Activated CD8-positive, alpha-beta memory T cell treated with anti-CD3 and anti-CD28 coated beads for 48 hours (primary cell): Measurements from ENCODE around the gene ACOT13.
"Not testable (repeated sequence)": the region's sequence is repeated elsewhere in the genome, so short reads cannot be mapped to it uniquely, and the experiment has no call there.

Experiments
- DNase-seq, 3 experiments: peaks; one replicate each; pipeline ENCODE4 v3.0.0-alpha.2; 2020; ENCODE audit warnings: low read depth in 2 of 3, low spot score in 2 of 3

The ACOT13 gene

GRCh38 chr6:24661759-24662158 is 5.1 kb upstream of the ACOT13 start:
- DNase-seq: not testable (repeated sequence)

GRCh38 chr6:24662236-24662635 is 4.6 kb upstream of the ACOT13 start:
- no peak for DNase-seq

DNA sequence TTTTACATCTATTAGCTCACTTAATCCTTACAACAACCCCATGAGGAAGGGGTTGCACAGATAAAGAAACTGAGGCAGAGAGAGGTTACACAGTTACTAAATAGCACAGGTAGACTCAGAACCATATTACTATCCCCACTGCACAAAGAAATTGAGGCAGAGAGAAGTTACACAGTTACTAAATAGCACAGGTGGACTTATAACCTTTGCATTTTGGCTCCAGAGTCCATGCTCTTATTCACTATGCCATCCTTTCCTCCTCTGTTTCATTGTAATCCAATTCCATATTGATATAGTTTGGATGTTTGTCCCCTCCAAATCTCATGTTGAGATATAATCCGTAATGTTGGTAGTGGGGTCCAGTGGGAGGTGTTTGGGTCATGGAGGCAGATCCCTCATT is 3.7 kb upstream of the ACOT13 start:
- DNase-seq: no peak

DNA sequence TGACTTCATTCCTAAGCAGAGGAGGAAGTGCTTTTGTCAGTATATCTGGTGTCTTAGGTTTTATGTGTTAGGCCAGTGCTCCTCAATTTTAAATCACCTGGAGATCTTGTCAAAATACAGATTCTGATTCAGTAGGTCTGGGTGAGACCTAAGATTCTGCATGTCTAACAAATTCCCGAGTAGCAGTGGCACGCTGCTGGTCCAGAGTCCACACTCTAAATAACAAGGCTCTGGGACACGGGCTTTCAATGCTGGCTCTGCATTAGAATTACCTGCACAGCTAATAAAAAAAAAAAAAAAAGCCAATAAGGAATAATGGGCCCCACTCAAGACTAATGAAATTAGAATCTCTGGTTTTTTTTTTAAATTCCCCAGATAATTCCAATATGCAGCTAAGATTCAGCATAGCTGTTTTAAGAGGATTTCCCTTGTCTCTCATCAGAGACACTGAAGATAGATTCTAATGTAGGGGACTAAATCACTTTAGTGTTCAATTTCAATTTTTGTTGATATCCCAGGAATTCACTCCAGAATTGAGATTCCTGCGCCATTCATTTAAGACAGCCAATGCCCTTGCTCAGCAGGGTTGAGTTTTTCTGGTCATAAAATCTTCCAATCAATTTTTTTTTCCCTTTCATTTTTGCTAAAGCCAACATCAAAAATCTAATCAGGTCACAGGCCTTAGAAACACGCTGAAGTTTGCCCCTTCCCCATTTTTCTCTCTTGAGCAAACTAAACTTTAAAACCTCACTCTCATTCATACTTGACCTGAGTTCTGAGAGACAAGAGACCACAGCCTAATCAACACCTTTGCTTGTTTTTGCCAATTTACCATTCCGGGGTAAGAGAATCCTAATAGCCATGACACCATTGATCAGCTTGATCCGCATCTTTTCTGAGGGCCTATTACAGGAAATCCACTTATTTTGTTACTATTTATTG is 2.6 kb upstream of the ACOT13 start:
- DNase-seq: no peak

DNA sequence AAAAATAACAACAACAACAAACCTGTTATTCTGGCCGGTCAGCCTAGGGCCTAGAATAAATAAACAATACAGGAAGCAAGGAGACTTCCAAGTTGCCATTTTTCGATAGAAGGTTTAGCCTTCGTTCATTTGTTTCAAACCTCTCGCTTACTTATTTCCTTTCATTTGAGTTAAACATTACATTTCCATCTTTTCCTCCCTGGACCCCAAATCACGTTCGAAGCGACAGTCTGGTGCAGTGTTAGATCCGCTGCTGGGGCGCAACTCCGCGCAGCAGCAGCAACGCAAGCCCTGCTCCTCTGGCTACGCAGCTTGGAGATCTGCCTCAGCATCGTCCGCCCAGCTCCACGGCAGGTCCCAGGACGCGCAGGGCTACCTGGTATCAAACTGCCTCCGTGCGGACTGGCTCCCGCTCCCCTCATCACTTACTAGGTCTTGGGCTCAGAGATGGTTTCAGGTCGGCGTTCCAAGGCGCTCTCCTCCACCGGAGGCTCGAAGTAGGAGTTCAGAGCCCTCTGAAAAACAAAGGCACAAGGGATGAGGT is 708 bp upstream of the ACOT13 start:
- DNase-seq: peak in 1 of 3 experiments; percentile 6

DNA sequence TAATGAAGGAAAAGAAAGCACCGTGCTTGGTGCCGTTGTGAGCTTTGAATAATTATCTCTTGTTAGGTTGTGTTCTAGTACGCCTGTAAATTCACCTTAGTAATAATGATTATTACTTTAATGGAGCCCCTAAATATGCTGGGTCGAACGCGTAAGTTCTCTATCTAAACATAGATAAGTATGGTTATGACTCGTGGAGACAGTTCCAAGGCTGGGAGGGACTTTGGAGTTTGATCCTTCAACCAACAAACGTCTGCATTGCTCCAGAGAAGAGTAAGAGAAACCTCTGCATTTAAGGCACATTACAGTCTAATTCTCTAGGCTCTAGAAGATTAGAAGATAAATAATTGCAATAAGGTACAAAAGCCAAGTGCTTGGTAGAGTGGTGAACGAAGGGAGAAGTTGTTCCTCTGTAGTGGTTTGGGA is 514 bp downstream of the ACOT13 start:
- no peak for DNase-seq

- not testable (repeated sequence) for DNase-seq
These were observed 1.5 kb downstream of the ACOT13 start for GRCh38 chr6:24668066-24668996.

GRCh38 chr6:24668997-24669361 is 2.1 kb downstream of the ACOT13 start:
- no peak for DNase-seq

DNA sequence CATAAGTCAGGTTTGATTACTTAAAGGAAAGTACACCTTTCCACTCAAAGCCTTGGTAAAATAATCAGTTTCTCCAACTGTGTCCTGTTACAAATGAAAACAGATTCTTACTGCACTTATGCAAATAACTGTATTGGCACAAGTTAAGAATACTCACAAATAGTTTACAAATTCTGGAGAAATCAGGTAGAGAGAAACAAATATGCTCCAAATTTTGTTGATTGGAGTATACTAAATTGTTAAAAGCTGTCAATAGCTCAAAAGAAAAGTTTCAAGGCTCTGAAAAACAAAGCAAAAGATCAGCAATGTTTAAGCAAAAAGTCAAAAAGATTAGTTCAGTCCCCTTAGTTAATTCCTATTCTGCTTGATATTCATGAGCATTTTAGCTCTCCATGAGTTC is 3.6 kb downstream of the ACOT13 start:
- not testable (repeated sequence) for DNase-seq

- DNase-seq: not testable (repeated sequence)
These were observed 4.2 kb downstream of the ACOT13 start for GRCh38 chr6:24671077-24671476.

DNA sequence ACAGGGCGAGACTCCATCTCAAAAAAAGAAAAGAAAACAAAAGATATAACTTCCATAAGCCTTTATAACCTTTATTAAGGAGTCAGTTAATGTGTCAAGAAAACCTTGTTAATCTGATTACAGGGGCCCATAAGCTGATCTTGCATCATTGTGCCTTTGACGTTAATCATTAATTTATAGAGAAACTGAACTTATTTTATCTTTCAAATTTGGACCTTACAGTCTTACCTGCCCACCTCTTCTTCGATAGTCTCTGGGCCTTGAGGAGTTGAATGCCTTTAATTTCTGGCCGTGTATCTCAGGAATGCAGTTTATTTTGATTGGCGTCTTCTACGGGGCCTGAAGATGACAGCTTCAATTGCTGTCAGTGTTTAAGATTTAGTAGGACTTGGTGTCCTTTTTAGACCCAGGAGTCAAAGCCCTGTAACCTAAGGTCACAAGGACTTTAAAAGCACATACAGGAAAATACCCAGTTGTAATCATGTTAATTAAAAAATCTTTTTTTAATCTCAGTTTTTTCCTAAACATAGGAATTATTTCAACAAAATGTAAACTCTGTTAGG is 5.8 kb downstream of the ACOT13 start:
- no peak for DNase-seq

- DNase-seq: no peak
These were observed 6.7 kb downstream of the ACOT13 start for GRCh38 chr6:24673625-24674024.

DNA sequence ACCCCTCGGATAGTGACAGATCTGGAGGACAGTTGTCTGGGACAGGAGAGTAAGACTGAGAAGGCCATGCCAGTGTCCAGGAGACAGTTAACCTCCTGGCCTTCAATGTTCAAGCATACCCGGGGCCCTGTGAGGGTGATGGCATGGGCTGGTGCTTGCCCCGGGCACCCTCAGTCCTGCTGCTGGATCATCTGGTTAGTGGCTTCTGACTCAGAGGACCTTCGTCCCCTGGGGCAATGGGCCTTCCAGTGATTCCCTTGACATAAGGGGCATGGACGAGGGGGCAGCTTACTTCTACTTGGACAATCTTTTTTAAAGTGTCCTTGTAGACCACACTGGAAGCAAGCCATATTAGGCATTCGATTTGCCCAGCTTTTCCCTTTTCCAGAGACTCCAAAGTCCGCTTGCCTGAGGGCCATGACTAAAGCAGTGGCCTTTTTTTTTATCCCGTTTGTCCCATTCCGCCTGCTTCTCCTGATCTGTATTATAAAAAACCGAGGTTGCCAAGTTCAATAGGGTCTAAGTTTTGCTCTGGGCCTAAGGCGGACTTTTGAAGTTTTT is 12.0 kb downstream of the ACOT13 start:
- DNase-seq: not testable (repeated sequence)

DNA sequence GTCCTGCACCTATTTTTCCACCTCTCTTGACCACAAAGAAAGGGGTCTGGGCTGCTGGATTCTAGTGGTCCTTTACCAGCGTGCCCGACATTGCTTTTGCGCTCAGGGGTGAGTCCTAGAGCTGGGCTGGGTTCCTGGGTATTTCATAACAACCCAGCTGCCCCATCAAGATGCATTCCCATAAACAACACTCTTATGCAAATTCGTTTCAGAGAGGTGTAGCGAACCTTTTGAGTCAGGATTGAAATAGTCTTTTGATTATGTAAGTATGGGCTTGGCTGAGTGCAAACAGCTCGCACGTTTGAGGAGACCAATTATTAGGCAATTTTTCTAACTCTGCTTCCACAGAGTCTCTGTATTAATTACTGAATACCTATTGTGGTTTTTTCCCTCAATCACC is 13.7 kb downstream of the ACOT13 start:
- no peak for DNase-seq

DNA sequence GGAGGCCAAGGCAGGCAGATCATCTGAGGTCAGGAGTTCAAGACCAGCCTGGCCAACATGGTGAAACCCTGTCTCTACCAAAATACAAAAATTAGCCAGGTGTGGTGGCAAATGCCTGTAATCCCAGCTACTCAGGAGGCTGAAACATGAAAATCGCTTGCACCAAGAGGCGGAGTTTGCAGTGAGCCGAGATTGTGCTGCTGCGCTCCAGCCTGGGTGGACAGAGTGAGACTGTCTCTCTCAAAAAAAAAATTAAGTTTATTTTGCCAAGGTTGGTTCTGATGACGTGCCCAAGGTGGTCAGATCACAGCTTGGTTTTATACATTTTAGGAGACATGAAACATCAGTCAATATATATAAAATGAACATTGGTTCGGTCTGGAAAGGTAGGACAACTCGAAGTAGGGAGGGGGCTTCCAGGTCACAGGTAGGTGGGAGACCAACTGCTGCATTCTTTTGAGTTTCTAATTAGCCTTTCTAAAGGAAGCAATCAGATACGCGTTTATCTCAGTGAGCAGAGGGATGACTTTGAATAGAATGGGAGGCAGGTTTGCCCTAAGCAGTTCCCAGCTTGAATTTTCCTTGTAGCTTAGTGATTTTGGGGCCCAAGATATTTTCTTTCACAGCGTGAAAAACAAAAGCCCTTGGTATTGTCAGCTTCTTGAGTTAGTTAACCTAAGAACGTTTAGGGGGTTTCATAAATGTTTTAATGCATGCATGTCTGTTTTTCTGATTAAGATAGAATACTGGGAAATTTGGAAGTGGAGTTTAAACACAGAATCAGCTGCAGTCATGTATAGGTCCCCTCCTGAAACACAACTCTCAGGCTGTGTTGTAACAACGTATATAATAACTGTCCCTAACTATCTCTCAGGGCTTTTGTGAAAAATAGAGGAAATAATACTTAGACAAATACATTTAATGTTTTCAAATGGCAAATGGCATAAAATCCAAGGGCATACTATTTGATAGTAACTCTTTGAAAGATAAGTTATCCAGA is 16.7 kb downstream of the ACOT13 start:
- no peak for DNase-seq

DNA sequence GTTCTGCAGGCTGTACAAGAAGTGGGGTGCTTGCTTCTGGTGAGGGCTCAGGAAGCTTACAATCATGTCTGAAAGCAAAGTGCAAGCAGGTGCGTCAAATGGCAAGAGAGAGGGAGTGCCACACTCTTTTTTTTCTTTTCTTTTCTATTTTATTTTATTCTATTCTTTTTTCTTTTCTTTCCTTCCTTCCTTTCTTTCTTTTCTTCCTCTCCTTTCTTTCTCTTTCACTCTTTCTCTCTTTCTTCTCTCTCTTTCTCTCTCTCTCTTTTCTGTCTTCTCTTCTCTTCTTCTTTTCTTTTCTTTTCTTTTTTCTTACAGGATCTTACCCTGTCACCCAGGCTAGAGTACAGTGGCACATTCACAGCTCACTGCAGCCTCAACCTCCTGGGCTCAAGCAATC is 19.5 kb downstream of the ACOT13 start:
- no peak for DNase-seq

GRCh38 chr6:24686946-24687345 is 20.1 kb downstream of the ACOT13 start:
- no peak for DNase-seq

DNA sequence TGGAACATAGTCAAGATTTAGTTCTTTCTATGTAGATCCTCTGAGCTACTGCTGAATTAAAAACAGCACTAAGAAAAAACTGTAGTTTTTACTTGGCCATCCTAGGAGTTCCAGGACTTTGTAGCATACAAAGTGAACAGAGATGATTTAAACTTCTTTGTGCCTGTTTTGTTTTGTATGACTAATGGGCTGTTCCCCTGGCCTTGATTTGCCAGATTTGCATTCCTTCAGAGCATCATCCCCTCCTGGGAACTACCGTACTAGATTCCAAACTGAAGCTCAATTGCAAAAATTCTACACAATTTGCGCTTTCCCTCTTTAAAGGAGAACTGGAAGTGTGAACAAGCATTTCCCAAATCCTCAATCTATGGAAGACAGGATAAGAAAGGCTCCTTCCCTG is 23.1 kb downstream of the ACOT13 start:
- DNase-seq: no peak

DNA sequence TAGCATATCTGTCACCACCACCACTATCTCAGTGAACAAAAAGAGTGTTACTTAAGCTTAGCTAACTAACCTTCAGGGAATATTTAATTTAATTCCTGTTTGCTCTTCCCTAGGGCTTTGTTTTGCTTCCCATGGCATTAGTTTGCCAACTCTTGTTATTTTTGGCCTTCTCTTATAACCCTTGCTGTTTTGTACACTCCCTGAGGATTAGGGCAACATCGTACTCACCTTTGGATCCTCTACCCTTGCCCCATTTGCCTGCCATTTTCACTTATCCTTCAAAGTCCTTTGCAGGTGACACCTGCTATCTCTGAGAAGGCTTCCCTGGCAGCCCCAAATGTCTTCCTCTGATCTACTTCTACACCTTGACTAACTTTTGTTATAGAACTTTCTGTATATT is 23.7 kb downstream of the ACOT13 start:
- no peak for DNase-seq

- no peak for DNase-seq
These were observed 24.7 kb downstream of the ACOT13 start for GRCh38 chr6:24691550-24691949.
